22Rv1 (cell line): ENCODE measurements around the gene DYRK1A.

ENCODE experiments used
- H3K27ac ChIP-seq: fragments of 450-650 bp; 2 replicates; pipeline ENCODE4 v1.5.1; 2017
- CTCF ChIP-seq: fragments of 450-650 bp; IDR thresholded peaks from 2 replicates; pipeline ENCODE4 v1.5.1; 2017; ENCODE audit warnings: mild to moderate bottlenecking
- ZFX ChIP-seq: fragments of 450-650 bp; IDR thresholded peaks from 2 replicates; pipeline ENCODE4 v1.6.1; 2017; ENCODE audit warnings: antibody characterized with exemption, borderline replicate concordance

The DYRK1A gene

GRCh38 chr21:37437376-37438080 lies 71.0 kb downstream of the DYRK1A start:
- no peak overlapping the region for H3K27ac ChIP-seq
- TF ChIP-seq CTCF: no peak
- no peak for TF ChIP-seq ZFX

GRCh38 chr21:37443683-37444082 lies 77.1 kb downstream of the DYRK1A start:
- H3K27ac ChIP-seq: no peak overlapping the region
- TF ChIP-seq CTCF (no peak), ZFX (no peak)

- H3K27ac ChIP-seq: no peak overlapping the region
Measured at GRCh38 chr21:37445228-37445627, 78.7 kb downstream of the DYRK1A start.

GRCh38 chr21:37446552-37446951 lies 80.0 kb downstream of the DYRK1A start:
- no peak for TF ChIP-seq ZFX
- peak; percentile 35 for TF ChIP-seq CTCF
- peak overlapping the region; percentile 37; the same call in 1 of the 2 replicates for H3K27ac ChIP-seq

More at GRCh38 chr21:37445228-37445627, 78.7 kb downstream of the DYRK1A start:
- TF ChIP-seq CTCF (no peak), ZFX (no peak)

GRCh38 chr21:37447288-37447936 lies 80.8 kb downstream of the DYRK1A start:
- H3K27ac ChIP-seq: peak overlapping the region; percentile 37; the same call in 1 of the 2 replicates
- no peak for TF ChIP-seq ZFX
- no peak for TF ChIP-seq CTCF

- TF ChIP-seq CTCF (no peak), ZFX (no peak)
- H3K27ac ChIP-seq: peak overlapping the region; percentile 48
Measured at GRCh38 chr21:37449302-37449937, 82.8 kb downstream of the DYRK1A start.

GRCh38 chr21:37450445-37450941 lies 83.9 kb downstream of the DYRK1A start:
- TF ChIP-seq CTCF (no peak), ZFX (no peak)
- H3K27ac ChIP-seq: peak overlapping the region; percentile 48
